HG03432 (cell line): Measurements from ENCODE around the gene KIFC1.
"Not testable (repeated sequence)": the region's sequence is repeated elsewhere in the genome, so short reads cannot be mapped to it uniquely, and the experiment has no call there.

Experiments
- ATAC-seq: cut with Tn5 transposase; IDR thresholded peaks from one replicate; pipeline ENCODE4 v1.9.1; 2021; ENCODE audit warnings: mild to moderate bottlenecking, moderate library complexity; ENCODE audit not compliant: unreplicated experiment

KIFC1 gene

DNA sequence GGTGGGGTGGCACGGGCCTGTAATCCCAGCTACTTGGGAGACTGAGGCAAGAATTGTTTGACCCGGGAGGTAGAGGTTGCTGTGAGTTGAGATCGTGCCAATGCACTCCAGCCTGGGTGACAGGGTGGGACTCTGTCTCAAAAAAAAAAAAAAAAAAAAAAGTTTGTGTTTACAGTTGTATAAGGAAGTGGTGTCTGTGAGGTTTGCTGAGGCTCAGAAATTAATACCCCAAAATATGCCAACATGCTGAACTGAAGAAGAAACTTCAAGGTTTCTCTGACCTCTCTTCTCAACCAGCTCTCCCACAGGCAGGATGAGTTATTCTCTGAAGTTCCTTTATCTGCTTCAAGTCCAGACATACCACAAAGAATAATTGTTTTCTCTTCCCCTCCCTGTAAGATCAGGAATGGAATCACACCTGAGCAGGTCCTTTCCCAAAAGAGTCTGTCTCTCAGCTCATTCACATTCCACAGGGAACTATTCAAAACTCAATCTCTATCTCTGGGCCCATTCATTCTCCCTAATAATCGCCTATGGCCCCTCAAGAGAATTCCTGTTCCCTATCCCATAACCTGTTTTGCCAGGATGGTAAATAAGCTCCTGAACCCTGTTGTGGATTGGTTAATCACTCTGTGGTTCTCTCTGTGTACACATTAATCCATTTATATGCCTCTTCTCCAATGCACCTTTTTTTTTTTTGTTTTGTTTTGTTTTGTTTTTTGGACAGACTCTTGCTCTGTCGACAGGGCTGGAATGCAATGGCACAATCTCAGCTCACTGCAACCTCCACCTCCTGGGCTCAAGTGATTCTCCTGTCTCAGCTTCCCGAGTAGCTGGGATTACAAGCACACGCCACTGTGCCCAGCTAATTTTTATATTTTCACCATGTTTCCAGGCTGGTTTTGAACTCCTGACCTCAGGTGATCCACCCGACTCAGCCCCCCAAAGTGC, 17.4 kb upstream of the KIFC1 start:
- ATAC-seq = no peak

DNA sequence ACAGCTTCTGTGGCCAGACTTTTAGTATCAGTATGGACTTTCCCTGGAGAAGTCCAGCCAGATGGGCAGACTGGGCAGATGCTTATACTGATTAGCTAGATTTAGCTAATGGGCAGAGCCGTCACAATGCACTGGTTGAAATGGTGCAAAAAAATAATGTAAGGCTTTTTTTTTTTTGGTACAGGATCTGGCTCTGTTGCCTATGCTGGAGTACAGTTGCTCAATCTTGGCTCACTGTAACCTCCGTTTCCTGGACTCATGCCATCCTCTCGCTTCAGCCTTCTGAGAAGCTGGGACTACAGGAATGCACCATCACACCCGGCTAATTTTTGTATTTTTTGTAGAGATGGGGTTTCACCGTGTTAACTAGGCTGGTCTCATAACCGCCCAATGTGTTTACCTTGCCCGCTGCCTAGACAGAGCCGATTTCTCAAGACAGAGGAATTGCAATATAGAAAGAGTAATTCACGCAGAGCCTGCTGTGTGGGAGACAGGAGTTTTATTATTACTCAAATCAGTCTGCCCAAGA, 16.4 kb upstream of the KIFC1 start:
- no peak for ATAC-seq

- no peak for ATAC-seq
These were observed 14.5 kb upstream of the KIFC1 start for GRCh38 chr6:33377171-33377570.

- not testable (repeated sequence) for ATAC-seq
These were observed 12.4 kb upstream of the KIFC1 start for GRCh38 chr6:33379184-33379583.

DNA sequence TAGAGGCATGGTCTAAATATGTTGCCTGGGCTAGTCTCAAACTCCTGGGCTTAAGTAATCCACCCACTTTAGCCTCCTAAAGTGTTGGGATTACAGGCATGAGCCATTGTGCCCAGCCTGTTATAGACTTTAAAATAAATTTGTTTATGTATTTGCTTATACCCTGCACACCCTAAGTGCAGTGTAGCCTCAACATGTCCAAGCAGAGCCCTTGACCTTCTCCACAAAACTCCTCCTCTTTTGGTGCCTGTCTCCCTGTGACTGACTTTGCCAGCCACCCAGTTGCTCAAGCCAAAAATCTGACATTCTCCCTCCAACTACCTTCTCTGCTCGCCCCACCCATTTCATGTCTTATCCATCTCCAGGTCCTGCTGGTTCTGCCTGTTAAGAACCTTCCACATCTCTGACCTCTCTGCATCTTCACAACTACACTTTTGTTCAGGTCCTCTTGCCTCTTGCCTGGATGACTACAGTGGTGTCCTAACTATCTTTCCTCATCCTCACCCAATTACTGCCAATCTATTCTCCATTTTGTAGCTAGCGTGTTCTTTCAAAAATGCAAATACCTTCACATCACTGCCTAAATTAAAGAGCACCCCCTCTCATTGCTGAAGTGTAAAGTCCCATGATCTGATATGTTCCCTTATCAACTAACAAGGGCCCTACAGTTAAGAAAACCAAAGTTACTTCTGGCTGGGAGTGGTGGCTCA, 11.2 kb upstream of the KIFC1 start:
- ATAC-seq = no peak

GRCh38 chr6:33383427-33384185, 8.0 kb upstream of the KIFC1 start:
- no peak for ATAC-seq

DNA sequence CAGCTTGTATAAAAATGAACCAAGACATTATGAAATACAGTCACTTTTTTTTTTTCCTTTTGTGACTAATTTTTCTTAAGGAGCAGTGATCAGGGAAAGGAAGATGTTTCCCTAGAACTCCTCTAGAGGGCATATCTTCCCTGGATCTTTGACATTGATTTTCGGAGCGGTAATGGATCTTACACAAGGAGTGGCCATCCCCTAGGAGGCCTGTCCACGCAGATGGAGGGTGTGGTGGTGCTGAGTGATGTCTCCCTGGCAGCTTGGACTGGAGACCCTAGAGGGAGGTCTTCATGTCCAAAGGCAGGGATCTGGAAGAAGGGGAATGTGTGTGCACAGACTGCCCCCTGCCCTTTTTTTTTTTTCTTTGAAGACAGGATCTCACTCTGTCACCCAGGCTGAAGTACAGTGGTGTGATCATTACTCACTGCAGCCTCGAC, 7.0 kb upstream of the KIFC1 start:
- ATAC-seq = no peak

DNA sequence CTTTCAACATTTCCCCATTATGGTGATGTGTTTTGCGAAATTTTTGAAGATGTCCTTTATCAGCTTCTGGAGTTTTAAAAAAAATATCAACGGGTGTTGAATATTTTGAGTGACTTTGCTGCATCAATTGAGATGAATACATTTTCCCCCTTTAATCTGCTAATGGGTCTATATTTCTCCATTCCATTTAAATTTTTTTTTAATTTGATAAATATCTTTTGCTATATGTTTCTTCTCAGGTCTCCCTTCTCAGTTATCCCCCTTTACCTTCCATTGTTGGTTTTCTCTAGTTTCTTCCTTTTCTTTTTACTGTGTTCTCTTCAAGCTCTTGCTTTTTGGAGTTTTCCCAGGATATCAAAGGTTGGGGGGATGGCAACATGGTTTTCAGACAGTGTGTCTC, 1.4 kb upstream of the KIFC1 start:
- ATAC-seq = no peak

DNA sequence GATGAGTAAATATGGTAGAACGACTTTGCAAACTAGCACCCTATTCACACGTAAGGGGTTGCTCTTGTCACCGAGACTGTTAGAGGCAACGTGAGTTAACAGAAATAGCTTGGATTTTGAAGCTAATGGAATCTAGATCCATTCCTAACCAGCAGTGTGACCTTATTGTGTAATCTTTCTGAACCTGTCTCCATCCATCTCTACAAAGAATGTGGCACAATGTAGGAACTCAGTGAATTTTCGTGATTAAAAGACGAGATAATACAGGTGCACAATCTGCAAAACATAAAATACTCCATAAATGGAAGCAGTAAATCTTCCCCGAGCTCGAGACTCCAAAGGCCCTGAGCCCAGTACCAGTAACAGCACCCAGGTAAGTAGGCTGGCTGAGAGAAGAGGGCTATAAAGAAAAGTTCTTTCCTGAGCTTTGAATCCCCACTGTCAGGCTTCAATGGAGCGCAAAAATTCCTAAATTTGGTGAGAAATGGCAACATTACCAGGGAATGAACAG, 801 bp upstream of the KIFC1 start:
- no peak for ATAC-seq

GRCh38 chr6:33391922-33392594, 435 bp downstream of the KIFC1 start:
- peak; percentile 18 for ATAC-seq

GRCh38 chr6:33392595-33392948, 949 bp downstream of the KIFC1 start:
- no peak for ATAC-seq

GRCh38 chr6:33392979-33393378, 1.4 kb downstream of the KIFC1 start:
- no peak for ATAC-seq

DNA sequence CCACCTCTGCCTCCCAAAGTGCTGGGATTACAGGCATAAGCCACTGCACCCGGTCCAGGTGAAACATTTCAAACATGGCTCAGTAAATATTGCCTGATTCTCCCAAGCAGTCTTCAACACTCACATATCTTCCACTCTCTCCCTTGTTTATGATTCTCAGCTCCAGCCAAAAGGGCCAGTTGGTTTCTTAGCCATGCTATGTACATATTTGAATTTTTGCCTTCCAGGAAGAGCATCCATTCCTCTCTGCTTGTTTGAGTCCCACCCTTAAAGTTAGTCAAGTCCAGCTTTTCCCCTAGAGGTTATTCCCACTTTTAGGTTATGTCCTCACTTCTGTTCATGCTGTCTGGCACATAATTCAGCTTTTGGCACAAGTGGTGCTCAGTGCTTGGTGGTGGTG, 5.9 kb downstream of the KIFC1 start:
- ATAC-seq = no peak

- ATAC-seq = not testable (repeated sequence)
These were observed 7.0 kb downstream of the KIFC1 start for GRCh38 chr6:33398601-33399000.

GRCh38 chr6:33399881-33400280, 8.3 kb downstream of the KIFC1 start:
- not testable (repeated sequence) for ATAC-seq

DNA sequence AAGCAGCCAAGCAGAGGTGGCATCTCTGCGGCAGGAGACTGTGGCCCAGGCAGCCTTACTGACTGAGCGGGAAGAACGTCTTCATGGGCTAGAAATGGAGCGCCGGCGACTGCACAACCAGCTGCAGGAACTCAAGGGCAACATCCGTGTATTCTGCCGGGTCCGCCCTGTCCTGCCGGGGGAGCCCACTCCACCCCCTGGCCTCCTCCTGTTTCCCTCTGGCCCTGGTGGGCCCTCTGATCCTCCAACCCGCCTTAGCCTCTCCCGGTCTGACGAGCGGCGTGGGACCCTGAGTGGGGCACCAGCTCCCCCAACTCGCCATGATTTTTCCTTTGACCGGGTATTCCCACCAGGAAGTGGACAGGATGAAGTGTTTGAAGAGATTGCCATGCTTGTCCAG, 13.3 kb downstream of the KIFC1 start:
- no peak for ATAC-seq

- no peak for ATAC-seq
These were observed 13.8 kb downstream of the KIFC1 start for GRCh38 chr6:33405386-33405940.

DNA sequence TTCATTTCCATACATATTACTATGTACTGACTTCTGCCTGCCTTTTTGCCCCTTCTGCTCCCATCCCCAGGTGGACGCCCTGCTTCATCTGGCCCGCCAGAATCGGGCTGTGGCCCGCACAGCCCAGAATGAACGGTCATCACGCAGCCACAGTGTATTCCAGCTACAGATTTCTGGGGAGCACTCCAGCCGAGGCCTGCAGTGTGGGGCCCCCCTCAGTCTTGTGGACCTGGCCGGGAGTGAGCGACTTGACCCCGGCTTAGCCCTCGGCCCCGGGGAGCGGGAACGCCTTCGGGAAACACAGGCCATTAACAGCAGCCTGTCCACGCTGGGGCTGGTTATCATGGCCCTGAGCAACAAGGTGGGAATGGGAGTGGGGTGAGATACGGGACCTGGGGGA, 14.5 kb downstream of the KIFC1 start:
- no peak for ATAC-seq

DNA sequence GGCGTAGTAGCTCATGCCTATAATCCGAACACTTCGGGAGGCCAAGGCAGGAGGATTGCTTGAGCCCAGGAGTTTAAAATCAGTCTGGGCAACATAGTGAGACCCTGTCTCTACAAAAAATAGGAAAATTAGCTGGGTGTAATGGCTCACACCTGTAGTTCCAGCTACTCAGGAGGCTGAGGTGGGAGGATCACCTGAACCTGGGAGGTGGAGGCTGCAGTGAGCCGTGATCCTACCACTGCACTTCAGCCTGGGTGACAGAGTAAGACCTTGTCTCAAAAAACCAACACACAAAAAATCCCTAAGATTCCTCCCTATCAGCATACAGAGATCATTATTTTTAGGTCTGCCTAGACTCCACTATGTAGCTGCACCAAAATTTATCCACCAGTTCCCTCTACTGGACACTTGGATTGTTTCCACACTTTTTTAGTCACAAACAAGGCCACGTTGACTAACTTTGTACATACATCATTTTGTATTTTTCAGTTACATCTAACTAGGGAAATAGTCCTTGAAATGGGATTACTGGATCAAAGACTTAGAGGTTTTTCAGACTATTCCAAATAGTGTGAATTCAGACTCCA, 15.6 kb downstream of the KIFC1 start:
- ATAC-seq = no peak
